ENCODE results near the gene ST6GALNAC2.
"Not testable (repeated sequence)": the region's sequence is repeated elsewhere in the genome, so short reads cannot be mapped to it uniquely, and the experiment has no call there.

ST6GALNAC2 gene

DNA sequence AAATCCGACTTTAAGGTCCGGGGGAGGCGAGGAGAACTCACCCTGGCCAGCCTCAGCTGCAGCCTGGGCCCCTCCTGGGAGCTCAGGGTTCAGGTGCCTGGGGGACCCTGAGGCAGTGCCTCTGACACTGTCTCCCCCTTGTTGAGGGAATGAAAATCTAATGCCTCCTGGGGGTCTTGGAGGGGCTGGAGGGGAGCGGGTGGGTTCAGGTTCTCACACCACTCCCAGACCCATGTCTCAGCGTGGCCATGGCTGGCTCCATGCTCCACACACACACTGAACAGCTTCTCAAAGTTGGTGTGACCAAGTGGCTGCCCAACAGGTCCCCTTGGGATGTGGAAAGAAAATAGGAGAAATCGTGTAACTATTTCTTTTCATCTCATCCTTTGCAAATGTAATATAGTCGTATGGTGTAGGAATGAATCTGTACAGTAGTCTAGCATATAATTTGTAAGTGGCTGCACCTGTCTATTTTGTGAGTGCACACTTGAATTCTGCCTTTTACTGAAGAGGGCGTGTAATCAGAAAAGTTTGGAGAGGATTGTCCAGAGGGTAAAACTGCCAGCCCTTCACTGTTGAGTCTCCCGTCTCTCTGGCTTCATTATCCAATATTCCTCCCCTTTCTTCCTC, 46.6 kb downstream of the ST6GALNAC2 start:
- DNase-seq, result no peak

DNA sequence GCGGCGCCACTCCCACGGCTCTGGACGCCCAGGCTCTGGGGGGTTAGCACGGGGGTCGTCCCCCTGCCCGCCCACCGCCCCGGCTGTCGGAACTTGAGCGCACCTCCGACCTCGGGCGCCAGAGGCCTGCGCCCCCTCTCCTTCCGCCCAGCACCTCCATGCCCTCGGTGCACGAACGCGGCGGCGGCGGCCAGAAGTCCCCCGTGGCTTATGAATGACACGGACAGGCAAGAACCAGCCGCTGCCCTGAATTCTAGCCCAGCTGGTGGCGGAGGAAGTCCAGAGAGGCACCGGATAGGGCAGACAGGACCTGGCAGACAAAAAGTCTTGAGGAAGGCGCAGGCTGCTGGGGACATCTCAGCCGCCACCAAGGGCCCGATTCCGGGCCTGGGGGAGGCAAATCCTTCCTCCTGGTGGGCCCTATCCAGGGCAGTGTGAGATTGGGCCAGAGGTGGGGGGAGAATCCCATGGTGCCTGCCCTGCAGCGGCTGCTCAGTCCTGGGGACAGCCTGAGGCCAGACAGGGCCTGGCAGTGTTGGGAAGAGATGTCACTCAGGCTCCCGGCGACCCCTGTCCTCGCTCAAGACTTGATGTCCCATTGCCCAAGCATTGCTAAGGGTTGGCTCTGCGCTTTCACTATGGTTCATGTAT, 47.3 kb downstream of the ST6GALNAC2 start:
- DNase-seq, result no peak

DNA sequence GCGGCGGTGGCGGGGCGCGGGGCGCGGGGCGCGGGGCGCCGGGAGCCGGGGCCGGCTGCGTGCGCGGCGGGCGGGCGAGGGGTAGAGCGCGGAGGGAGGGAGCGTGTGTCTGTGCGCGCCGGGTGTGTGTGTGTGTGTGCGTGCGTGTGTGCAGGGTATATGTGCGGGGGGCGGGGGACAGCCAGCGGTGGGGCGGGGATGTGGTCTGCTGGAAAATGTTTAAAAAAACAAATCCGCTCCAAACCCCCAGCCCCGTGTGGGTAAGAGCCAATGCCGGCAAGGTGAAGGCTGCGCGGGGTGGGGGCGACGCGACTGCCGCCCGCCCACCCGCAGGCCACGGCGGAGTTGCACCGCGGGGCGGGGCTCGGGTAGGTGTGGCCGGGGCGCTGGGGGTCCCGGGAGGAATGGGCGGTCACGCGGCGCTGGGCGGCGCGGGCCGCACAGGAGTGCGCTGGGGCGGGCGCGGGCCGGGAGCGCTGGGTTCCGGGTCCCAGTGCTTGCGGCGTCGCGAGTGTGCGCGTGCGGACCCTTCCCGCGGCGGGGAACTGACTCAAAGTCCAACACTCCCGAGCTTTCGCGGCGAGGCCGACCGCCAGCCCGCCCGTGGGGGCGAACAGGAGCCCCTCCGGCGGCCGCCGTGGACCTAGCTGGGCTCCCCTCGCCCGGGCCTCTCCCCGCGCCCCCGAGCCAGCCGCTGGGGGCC, 47.9 kb downstream of the ST6GALNAC2 start, which contains the start of gene CYGB:
Gene CYGB, minus strand, starts transcription at position 132 of the 703 bp plus-strand sequence. CDS start 167 bp downstream, outside the sequence.
- DNase-seq, result no peak

DNA sequence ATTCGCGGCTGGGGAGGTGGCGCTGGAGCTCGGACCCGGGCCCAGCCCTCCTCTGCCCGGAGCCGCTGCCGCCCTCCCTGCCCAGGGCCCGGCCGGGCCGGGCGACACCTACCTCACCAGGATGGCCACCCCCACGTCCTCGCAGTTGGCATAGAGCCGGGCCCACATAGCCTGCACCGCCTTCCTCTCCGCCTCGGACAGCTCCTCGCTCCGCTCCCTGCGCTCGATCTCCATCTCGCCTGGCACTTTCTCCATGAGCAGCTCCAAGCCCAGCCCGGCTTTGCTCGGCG, 48.4 kb downstream of the ST6GALNAC2 start:
- DNase-seq, result no peak

DNA sequence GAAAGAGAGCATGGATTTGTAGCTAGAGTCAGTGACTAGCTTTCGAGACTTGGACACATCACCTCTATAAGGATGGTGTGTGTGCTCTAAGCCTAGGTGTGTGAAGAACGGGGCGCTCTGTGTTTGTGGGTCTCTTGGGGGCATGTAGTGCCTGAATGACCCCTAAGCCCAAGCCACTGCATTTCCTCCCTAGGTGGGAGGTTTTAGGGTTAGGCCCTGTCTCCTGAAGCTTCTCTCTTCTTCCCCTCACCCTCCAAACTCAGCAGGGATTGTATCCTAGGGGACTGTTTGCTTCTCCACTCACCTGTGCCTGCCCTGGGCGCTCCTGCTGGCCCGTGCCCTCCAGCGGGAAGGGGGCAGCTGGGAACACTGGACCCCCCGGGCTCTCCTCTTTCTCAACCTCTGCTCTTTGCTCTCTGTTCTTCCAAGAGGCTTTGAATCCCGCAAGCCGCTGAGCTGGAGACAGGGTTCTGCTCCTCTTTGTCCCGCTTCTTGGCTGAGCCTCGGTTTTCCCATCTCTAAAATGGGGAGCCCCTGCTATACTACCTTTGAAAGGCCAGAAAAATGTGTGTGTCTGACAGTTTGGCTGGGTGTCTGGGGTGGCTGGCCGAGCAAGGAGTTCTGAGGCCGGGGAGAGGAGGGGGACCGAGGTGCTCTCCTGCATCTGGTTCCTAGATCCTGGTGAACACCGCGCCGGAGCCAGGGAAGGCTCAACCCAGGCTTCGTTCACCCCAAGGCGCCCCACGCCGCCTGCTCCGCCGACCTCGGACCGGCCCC, 49.0 kb downstream of the ST6GALNAC2 start:
- no peak for DNase-seq

DNA sequence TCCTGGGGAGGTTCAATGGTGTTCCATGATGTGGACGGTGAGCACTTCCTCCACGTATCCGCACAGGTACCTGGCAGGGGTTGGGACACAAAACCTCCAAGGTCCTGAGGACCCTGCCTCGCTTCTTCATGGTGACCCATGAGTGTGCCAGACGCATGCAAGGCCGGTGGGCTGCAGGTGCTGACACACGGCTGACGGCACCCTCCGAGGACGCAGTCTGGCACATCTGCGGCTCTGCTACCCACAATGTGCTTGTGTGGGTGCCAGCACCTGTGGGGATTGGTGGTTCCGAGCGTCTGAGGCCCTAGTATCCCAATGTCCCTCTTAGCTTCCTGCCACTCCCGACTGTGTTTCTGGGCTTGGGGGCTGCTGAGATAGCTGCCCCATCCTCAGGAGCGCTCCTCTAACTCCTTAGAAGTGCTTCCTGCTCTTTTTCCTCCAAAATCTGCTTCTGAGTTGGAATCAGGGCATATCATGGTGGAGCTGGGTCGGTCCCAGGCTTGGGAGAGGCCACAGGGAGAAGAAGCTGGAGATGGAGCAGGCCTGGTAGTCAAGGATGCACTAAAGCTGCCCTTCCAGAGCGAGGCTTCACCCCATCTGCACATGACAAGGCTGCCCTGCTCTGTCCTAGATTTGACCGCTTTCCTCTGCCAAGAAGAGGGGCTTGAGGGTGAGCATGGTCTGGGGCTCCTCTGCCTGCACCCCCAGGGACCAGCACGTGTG, 49.7 kb downstream of the ST6GALNAC2 start:
- no peak for DNase-seq

DNA sequence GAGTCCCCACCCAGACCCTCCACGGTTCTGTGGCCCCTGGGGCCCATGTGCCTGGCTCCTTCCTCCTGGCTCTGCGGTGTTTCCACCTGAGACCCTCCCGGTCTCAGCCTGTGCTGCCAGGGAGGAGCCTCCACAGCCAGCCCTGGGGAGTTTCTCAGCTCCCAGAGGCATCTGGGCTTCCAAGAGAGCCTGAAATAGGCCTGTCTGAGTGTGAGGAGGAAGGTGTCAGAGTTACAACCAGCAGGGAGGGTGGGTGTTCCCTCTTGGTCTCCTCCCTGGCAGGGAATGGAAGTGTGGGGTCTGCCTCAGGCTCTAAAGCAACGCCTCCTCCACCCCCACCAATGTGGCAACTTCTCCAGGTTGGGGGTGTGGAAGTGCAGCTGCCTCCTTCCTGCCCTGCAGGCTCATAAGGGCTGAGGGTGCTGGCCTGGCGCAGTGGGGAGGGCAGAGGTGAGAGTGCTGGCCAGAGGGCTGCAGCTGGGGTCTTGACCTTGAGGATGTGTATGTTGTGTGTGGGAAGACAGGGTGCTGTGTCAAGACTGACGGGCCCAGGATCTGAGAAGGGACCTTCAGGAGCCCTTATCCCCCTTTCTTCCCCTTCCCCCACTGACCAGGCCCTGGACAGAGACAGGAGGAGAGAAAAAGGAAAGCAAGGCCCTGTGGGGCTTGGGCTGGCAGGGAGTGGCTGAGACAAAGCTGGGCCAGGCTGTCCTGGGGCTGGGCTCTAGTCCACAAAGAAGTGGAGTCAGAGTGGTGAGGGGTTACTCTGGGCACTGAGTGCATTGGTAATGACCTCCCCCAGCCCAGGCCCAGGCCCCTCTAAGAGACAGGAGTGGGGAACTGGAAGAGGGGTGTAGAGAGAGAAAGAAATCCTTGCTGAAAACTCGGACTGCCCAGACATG, 50.6 kb downstream of the ST6GALNAC2 start:
- no peak for DNase-seq

DNA sequence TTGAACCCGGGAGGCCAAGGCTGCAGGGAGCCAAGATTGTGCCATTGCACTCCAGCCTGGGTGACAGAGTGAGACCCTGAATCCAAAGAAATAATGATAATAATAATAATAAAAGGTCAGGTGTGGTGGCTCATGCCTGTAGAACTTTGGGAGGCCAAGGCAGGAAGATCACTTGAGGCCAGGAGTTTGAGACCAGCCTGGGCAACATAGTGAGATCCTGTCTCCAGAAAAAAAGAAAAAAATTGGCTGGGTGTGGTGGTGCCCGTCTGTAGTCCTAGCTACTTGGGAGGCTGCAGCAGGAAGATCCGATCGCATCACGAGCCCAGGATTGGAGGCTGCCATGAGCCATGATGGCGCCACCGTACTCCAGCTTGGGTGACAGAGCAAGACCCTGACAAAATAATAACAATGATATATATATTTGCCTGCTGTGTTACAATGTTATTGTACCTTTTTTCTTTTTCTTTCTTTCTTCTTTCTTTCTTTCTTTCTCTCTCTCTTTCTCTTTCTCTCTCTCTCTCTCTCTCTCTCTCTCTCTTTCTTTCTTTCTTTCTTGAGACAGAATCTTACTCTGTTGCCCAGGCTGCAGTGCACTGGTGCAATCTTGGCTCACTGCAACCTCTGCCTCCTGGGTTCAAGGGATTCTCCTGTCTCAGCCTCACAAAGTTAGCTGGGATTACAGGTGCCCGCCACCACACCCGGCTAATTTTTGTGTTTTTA, 51.9 kb downstream of the ST6GALNAC2 start:
- not testable (repeated sequence) for DNase-seq

DNA sequence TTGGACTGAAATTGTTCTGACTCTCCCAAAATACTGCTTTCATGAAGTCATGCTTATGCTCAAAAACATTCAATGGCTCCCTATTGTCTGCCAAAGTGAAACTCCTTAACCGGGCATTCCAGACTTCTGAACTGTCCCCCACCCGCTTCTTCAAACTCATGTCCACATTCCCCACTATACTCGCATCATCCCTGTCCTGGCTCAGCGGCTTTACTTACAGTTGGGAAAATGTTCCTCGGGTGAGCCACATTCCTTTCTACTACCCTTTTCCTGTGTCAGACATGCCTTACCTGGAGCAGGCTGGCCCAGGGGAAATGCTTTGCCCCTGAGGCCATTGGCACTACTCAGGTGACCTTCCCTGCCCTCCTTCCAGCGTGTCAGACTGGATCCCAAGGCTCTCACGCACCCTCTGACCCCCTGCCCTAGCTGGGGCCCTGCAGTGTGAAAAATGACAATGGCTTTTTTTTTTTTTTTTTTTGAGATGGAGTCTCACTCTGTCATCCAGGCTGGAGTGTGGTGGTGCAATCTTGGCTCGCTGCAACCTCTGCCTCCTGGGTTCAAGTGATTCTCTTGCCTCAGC, 53.5 kb downstream of the ST6GALNAC2 start:
- no peak for DNase-seq

DNA sequence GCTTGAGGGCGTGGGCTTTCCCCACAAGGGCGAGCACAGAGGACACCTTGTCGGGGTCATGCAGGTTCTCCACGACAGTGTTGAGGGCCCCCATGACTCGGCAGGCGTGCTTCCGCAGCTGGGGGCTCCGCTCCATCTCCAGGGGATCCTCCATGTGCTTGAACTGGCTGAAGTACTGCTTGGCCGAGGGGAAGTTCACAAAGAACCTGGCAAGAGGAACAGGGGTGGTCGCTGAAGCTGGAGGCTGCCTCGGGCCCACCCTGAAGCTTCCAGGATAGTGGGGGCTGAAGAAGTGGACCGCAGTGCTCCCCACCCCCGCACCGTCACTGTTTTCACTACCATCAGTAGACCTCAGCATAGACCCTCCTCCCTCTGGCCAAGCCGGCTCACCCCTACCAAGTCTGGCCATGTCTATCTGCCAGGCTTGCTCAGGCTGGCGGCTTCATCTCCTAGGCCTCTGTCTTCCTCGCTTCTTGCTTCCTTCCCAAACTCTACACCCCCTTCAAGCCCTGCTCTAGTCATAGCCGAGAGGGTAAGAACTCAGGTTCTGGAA, 54.1 kb downstream of the ST6GALNAC2 start:
- DNase-seq, result no peak

DNA sequence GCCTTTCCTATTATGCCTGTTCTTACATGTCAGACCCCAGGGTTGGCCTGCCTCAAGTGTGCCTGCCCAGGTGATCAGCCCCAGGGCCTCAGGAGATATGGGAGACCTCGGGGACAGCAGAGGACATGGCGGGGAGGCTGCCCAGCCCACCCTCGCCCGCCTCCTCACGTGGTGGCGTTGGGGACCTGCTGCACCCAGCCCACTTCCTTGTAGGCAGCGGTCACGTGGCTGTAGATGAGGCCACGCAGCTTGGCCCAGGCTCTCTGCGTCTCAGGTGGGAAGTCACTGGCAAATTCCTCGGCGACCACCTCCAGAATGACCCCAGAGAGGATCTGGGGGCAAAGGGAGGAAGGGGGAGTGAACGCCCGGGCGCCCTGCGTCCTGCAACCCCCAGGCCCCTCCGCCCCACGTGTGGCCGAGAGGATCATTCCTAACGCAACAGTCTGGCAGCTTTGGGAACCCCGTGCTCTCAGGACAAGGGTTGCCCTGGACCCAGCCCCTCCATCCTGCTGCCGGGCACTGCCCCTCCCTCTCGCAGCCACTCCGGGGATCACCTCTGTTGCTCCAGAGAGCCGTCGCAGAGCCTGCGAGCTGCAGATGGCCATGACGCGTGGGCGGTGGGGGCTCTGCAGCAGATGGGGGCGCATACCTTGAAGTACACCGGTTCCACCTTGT, 54.7 kb downstream of the ST6GALNAC2 start:
- DNase-seq, result no peak

DNA sequence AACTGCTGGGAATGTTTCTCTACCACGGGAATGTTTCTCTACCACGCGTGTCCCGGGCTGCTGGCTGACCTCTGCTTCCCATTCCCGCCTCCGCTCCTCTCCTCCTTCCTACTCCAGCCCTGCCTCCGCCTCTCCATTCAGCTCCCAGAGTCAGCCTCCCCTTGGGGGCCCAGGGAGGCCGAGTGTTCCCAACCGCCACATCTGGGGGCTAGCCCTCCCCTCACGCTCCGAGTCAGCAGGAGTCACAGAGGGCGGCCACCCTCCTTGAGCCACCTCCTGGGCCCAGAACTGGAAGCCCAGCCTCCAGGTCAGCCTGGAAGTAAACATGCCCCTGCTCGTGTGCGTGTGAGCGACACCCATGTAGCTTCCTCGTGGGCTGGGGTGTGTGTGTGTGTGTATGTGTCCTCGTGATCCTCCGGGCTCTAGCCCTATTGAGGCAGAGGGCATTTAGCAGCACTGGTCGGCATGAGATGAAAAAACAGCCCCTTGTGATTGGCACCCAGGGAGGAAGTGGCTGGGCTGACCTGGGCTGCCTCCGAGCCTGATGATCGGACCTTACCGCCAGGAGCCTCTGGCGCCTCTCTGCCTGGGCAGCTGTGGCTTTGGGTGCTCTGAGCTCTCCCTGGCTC, 55.5 kb downstream of the ST6GALNAC2 start:
- DNase-seq, result no peak

DNA sequence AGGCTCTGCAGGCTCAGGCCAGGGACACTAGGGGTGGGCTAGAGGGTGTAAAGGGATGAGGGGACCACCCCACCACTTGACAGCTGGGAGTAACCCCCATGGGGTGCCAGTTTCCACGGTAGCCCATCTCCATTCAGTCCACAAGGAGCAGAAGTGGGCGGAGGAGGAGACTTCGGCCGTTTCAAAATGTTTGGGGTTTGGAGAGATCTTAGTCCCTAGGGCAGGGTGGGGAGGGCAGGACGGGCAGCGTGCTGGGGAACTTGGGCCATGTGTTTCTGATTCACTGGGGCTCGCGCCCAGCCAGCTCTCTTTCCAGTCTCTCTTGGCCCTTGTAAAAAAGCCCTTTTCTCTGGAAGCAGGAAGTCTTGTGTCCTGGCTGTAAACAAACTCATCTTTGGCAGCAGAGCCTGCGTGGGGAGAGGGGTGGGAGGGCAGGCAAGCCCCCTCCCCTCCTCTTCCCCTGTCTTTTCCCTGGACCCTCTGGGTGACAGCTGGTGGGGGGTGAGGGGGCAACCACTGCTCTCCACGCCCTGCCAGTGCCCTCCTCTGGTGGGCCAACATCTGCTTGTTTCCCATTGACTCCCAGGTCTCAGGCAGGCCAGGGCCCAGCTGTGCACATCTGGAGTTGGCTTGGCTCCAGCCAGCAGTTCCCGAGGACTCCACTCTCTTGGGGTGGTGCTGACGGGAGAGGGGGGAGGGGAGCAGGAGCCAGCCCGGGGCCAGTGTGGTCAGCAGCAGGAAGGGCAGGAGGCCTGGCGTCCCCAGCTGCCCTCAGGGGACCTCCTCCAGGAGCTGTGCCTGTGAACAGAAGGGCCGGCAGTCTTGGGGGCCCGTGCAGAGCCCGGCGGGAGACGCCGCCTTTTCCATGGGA, 56.2 kb downstream of the ST6GALNAC2 start:
- no peak for DNase-seq

DNA sequence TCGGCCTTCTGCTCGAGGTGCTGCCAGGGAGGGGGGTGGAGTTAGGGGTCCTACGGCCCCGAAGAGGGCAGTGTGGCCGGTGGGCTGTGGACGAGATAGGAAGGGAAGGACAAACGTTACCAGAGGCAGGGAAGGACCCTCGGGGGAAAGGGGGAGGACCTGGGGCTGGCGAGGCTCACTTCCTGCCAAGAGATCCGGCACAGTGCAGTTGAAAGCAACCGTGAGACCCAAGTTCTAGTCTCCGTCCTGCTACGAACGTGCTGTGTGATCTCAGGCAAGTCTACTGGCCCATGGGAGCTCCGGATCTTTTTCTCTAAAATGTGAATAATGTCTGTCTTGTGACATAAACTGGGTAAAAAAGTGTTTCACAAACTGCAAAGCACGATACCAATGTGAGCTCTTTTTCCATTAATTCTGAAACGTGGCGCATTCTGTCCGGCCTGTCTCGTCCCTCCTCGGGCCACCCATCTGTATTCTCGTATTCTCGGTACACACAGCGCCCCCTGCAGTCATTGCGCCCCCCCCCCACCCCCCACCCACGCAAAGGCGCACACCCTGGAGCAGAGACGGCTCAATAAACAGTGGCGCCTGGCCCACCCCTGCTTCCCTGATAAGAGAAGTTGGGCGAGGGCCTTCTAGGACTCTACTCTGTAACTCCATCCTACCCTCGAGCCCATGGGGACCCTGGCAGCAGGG, 57.0 kb downstream of the ST6GALNAC2 start:
- no peak for DNase-seq

DNA sequence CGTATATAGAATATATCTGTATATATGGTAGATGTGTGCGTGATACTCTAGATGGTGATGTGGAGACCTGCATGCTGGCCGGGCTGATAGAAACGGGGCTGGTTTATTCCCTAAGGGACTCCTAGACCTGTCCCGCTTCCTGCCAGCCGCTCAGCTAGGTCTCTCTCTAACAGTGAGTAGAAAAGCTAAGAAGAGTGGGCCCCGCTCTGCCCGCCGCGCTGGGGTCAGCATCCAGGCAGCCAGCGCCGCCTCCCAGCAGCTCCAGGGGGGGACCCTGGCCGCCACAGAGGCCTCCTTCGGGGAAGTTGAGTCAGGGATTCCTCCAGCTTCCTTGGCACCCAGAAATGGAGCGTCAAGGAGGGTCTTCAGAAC, 57.5 kb downstream of the ST6GALNAC2 start:
- DNase-seq, result no peak

DNA sequence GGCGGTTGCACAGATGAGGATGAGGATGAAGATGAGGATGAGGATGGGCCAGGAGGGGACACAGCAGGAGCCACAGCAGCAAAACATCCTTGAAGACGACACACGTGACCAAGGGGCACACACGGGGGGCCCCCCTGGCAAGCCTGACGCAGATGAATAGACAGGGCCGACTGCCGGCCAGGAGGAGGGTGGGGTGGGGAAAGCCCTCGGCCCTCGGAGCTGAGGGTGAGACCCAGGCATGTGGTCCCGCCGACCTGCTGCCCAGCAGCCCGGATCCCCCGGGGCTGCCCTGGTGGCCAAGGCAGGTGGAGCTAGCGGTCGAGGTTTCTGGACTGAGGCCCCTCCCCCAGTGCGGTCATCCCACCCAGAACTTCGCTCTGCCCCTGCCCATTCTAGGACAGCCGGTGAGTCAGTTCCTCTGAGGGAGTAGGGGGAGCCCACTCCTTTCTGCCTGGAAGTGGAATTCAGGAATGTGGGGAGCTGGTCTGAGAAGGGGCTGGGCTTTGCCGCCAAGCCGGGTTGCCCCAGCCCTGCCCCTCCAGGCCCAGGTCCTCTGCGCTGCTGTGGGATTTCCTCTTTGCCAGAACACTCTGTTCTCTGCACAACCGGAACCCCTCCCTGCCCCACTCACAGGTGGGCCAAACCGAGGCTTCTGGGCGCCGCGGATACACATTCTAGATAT, 58.1 kb downstream of the ST6GALNAC2 start:
- no peak for DNase-seq

DNA sequence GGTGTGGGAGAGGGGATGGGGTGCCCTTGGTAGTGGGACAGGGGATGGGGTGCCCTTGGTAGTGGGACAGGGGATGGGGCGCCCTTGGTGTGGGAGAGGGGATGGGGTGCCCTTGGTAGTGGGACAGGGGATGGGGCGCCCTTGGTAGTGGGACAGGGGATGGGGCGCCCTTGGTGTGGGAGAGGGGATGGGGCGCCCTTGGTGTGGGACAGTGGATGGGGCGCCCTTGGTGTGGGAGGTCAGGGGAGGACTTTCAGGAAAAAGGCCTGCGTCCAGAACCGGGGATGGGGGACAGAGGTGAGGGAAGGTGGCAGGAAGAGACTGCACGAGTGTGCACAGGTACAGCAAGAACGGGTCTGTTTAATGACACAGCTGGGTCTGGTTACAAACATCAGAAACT, 58.6 kb downstream of the ST6GALNAC2 start:
- not testable (repeated sequence) for DNase-seq

Data from GDM1 (cell line).